Effector memory CD8-positive, alpha-beta T cell (primary cell): ENCODE data around the gene LRP8.

Experiments
- ATAC-seq: fragments of 150-1000 bp; cut with Tn5 transposase; replicated peaks from 2 replicates; pipeline ENCODE4 v1.10.0; 2021; ENCODE audit warnings: mild to moderate bottlenecking, moderate library complexity
- DNase-seq, 3 experiments: peaks; one replicate each; pipeline ENCODE4 v3.0.0; 2021
- H3K27ac Mint-ChIP-seq, 2 donors: one replicate each; pipeline ENCODE4 v1.8.0; 2022; ENCODE audit warnings: mild to moderate bottlenecking in 2 of 2, mixed read lengths in 2 of 2, moderate library complexity in 2 of 2
- H3K27me3 Mint-ChIP-seq, 2 donors: one replicate each; pipeline ENCODE4 v1.8.0; 2022; ENCODE audit warnings: mixed read lengths in 2 of 2
- H3K36me3 Mint-ChIP-seq: one replicate; pipeline ENCODE4 v1.8.0; 2022; ENCODE audit warnings: mild to moderate bottlenecking, moderate library complexity, mixed read lengths; ENCODE audit not compliant: insufficient read depth
- H3K4me1 Mint-ChIP-seq, 2 donors: one replicate each; pipeline ENCODE4 v1.8.0; 2022; ENCODE audit warnings: low read depth in 2 of 2, mixed read lengths in 2 of 2
- H3K4me3 Mint-ChIP-seq, 2 donors: one replicate each; pipeline ENCODE4 v1.8.0; 2022; ENCODE audit warnings: mild to moderate bottlenecking in 2 of 2, mixed read lengths in 2 of 2, moderate library complexity in 2 of 2
- H3K9me3 Mint-ChIP-seq, 2 donors: one replicate each; pipeline ENCODE4 v1.8.0; 2022; ENCODE audit warnings: mixed read lengths in 2 of 2

LRP8 gene

DNA sequence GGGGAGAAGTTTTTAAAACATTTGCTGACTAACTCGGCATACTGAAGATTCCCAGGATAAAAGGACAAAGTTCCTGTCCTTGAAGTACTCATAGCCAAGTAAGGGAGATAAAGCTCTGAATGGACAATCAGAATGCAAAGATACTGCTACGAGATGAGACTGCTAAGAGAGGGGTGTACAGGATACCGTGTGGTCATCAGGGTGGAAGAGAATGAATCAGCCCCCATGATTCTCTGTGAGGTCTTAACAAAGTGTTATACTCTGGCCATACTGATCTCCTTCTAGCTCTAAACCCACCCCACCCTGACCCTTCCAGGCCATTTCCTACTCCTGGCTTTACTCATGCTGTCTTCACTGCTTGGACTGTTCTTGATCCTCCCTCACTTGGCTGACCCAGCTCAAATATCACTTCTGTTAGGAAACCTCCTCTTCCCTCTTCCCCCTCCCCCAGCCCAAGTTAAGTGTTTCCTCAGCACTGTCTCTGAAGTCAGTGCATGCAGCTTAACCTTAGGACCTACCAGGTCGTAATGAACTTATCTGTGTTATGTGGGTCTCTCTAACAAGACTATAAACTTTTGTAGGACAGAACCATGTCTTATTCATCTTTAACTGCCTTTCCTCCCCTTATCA lies 73.7 kb downstream of the LRP8 start:
- DNase-seq (no peak), ATAC-seq (no peak)
- no peaks in the 10 kb centered on the region for H3K27me3 Mint-ChIP-seq
- no peaks in the 10 kb centered on the region for H3K36me3 Mint-ChIP-seq
- no peaks in the 10 kb centered on the region for H3K4me1 Mint-ChIP-seq
- no peak overlapping the region for H3K27ac Mint-ChIP-seq
- H3K9me3 Mint-ChIP-seq: no peaks in the 10 kb centered on the region
- H3K4me3 Mint-ChIP-seq: no peak overlapping the region

GRCh38 chr1:53250325-53250724 lies 77.5 kb downstream of the LRP8 start:
- H3K9me3 Mint-ChIP-seq: no peaks in the 10 kb centered on the region
- no peak overlapping the region for H3K27ac Mint-ChIP-seq
- no peak overlapping the region for H3K4me3 Mint-ChIP-seq
- no peak for DNase-seq
- no peaks in the 10 kb centered on the region for H3K27me3 Mint-ChIP-seq
- no peaks in the 10 kb centered on the region for H3K36me3 Mint-ChIP-seq
- no peaks in the 10 kb centered on the region for H3K4me1 Mint-ChIP-seq
- no peak for ATAC-seq

DNA sequence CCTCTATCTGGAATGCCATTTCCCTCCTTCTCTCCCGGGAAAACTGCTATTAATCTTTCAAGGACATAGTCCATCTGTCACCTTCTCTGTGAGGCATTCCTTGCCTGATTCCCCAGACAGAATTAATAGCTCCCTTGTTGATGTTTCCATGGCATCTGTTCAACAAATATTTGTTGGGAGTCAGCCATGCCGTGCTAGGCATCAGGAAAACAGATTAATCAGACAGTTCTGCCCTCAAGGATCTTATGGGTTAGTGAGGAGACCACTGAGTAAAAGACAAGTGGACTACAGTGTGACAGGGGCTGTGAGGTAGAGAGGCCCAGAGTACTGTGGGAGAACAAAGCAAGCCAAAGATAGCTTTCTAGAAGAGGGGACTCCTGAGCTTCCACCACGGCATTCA lies 78.2 kb downstream of the LRP8 start:
- Mint-ChIP-seq H3K9me3 (no peaks in the 10 kb centered on the region), H3K36me3 (no peaks in the 10 kb centered on the region), H3K4me1 (no peaks in the 10 kb centered on the region), H3K27me3 (no peaks in the 10 kb centered on the region), H3K4me3 (no peak overlapping the region), H3K27ac (no peak overlapping the region)
- ATAC-seq (no peak), DNase-seq (no peak)

DNA sequence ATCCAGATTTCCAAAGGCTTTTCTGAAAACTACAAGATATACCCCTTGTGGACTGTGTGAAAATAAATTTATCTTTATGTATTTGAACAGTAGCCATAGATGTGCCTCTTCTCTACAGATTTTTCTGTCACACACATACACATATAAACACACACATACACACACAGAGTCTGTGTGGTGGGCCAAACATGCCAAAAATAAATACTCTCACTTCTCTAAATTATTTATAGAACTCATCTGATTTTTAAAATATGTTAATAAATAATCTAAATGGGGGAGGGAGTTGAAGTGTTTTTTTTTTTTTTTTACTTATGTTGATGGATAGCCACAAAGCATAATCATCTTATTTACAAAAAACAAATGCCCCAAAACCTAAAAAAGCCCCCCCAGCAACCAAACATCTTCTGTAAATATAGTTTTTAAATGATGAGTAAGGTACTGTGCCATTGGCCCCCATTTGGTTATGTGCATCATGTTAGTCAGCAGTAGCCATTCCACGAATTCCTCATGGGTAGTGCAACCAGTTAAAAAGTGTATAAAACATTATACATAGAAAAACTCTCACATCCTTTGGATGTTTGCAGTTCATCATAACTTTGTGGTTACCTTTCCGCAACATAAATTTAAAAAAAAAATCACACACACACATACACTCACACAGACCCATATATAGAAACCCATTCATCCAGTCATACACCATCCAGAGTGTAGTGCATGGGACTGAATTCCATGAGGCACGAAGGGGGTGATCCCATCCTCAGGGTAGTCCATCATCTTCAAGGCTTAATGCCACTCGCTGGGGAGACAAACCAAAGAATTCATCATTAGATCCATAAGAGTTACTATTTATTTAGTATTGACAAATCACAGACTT lies 81.4 kb downstream of the LRP8 start:
- no peak overlapping the region for H3K4me3 Mint-ChIP-seq
- no peaks in the 10 kb centered on the region for H3K4me1 Mint-ChIP-seq
- ATAC-seq (no peak), DNase-seq (no peak)
- H3K36me3 Mint-ChIP-seq: no peaks in the 10 kb centered on the region
- no peak overlapping the region for H3K27ac Mint-ChIP-seq
- no peaks in the 10 kb centered on the region for H3K27me3 Mint-ChIP-seq
- no peaks in the 10 kb centered on the region for H3K9me3 Mint-ChIP-seq

DNA sequence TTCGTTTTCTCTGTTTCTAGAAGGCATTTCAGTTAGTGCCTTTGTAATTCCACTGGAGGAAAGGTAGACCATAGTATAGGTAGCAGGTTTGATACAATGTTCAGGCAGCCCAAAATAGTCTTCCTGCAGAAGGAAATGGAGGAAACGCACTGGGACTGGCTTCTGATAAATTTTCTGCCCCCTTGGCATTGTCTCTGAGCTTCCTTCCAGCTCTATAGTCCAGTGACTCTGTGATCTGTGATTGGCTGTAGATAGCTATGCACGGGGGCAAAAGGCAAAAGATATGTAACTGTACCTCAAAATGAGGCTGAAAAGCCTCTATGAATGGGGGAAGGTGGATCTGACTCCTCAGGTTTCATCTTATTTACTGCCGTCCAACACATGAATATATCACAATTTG lies 83.7 kb downstream of the LRP8 start:
- H3K27me3 Mint-ChIP-seq: no peaks in the 10 kb centered on the region
- H3K27ac Mint-ChIP-seq: no peak overlapping the region
- no peaks in the 10 kb centered on the region for H3K9me3 Mint-ChIP-seq
- no peak overlapping the region for H3K4me3 Mint-ChIP-seq
- DNase-seq (no peak), ATAC-seq (no peak)
- no peaks in the 10 kb centered on the region for H3K36me3 Mint-ChIP-seq
- peaks cover under 1% of the 10 kb centered on the region in 2 donors for H3K4me1 Mint-ChIP-seq

GRCh38 chr1:53242381-53242780 lies 85.5 kb downstream of the LRP8 start:
- no peak for DNase-seq
- Mint-ChIP-seq H3K27me3 (no peaks in the 10 kb centered on the region), H3K9me3 (no peaks in the 10 kb centered on the region), H3K36me3 (peaks cover 12% of the 10 kb centered on the region), H3K27ac (no peak overlapping the region), H3K4me1 (peaks cover 14 to 17% of the 10 kb centered on the region in 2 donors), H3K4me3 (no peak overlapping the region)
- ATAC-seq: no peak

DNA sequence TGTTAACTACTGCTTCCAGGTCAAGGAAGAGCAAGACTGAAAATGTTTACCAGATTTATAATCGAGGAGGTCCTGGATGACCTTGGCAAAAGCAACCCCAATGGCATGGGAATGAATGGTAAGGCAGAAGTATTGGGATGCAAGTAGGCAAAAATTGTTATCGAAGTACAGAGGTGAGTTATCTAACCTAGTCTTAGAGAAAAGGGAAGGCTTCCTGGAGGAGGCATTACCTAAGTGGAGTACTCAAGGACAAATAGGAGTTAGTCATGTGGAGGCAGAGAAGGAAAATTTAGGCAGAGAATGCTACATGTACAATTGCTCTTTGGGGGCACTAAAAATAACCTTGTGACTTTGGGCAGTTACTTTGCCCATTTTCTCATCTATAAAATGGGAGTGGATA lies 86.0 kb downstream of the LRP8 start:
- peaks cover 12% of the 10 kb centered on the region for H3K36me3 Mint-ChIP-seq
- H3K27ac Mint-ChIP-seq: no peak overlapping the region
- no peaks in the 10 kb centered on the region for H3K9me3 Mint-ChIP-seq
- H3K4me1 Mint-ChIP-seq: peaks cover 16 to 18% of the 10 kb centered on the region in 2 donors
- ATAC-seq (no peak), DNase-seq (no peak)
- no peaks in the 10 kb centered on the region for H3K27me3 Mint-ChIP-seq
- H3K4me3 Mint-ChIP-seq: no peak overlapping the region

- Mint-ChIP-seq H3K4me3 (peak within 1 kb of the TSS; percentile 99), H3K4me1 (peaks cover 24 to 28% of the 10 kb centered on the region in 2 donors), H3K27ac (peak within 1 kb of the TSS; percentile 99 to 100), H3K36me3 (peaks cover 32% of the 10 kb centered on the region), H3K27me3 (no peaks in the 10 kb centered on the region), H3K9me3 (no peaks in the 10 kb centered on the region)
- ATAC-seq (peak; percentile 99), DNase-seq (peak; percentile 95 to 98 (median 97))
These were observed 89.4 kb downstream of the LRP8 start, which contains the start of gene MAGOH for GRCh38 chr1:53238197-53239155. TSS of gene MAGOH (minus strand) at chr1:53238518. CDS start at chr1:53238448, 70 bp downstream.

DNA sequence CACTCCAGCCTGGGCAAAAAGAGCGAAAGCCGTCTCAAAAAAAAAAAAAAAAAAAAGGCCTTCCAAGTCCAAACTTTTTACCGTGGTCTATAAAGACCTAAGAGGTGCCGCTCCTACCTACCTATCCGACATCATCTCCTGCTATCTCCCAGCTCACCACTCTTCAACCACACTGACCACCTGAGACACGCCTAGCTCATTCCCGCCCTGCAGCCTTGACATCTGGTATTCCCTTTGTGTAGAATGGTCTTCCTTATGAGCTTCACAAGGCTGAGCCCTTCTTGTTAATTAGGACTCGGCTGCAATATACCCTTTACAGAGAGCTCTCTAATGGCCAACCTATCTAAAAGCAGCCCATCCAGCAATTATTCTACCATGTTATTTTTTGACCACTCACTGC lies 90.2 kb downstream of the LRP8 start:
- no peaks in the 10 kb centered on the region for H3K27me3 Mint-ChIP-seq
- peak overlapping the region; percentile 99 to 100 for H3K27ac Mint-ChIP-seq
- no peak for ATAC-seq
- peaks cover 38% of the 10 kb centered on the region for H3K36me3 Mint-ChIP-seq
- H3K4me1 Mint-ChIP-seq: peaks cover 24 to 28% of the 10 kb centered on the region in 2 donors
- peak overlapping the region; percentile 99 for H3K4me3 Mint-ChIP-seq
- DNase-seq: no peak
- no peaks in the 10 kb centered on the region for H3K9me3 Mint-ChIP-seq

- H3K9me3 Mint-ChIP-seq: no peaks in the 10 kb centered on the region
- H3K27me3 Mint-ChIP-seq: no peaks in the 10 kb centered on the region
These were observed 106.9 kb downstream of the LRP8 start for GRCh38 chr1:53220962-53221286.

GRCh38 chr1:53220171-53220961 lies 107.5 kb downstream of the LRP8 start, which contains the start of gene CZIB:
TSS of gene CZIB (minus strand) at chr1:53220634. CDS start at chr1:53220575, 59 bp downstream.
- Mint-ChIP-seq H3K27me3 (no peaks in the 10 kb centered on the region), H3K9me3 (no peaks in the 10 kb centered on the region), H3K4me3 (peak within 1 kb of the TSS; percentile 90 to 91), H3K27ac (peak within 1 kb of the TSS; percentile 96 to 98), H3K36me3 (peaks cover 21% of the 10 kb centered on the region), H3K4me1 (peaks cover 14 to 22% of the 10 kb centered on the region in 2 donors)
- peak; percentile 90 for ATAC-seq
- DNase-seq: peak; percentile 91 to 93 (median 92)

More at GRCh38 chr1:53220962-53221286, 106.9 kb downstream of the LRP8 start:
- no peak for ATAC-seq
- H3K36me3 Mint-ChIP-seq: peaks cover 21% of the 10 kb centered on the region
- H3K27ac Mint-ChIP-seq: peak overlapping the region; percentile 96 to 98
- DNase-seq: no peak
- H3K4me3 Mint-ChIP-seq: peak overlapping the region; percentile 90 to 91
- peaks cover 14 to 22% of the 10 kb centered on the region in 2 donors for H3K4me1 Mint-ChIP-seq

DNA sequence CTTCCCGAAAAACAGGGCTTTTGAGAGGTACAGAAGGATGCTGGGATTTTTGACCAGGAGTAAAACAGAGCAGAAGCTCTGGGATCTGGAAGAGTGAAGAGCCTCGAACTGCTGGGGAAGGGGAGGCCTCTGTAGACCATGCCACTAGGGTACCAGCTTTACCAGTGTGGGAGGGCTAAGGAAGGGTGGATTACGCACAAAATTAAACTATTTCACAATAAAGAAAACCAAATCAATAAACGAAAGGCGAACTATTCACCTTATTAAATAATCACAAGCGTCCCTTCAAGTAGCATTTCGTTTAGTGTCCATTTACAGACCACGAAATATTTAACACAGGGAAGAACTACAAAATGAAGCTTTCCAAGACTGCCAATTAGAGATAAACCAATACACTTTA lies 108.2 kb downstream of the LRP8 start:
- no peak for DNase-seq
- Mint-ChIP-seq H3K4me1 (peaks cover 14 to 22% of the 10 kb centered on the region in 2 donors), H3K27ac (peak overlapping the region; percentile 96 to 98), H3K36me3 (peaks cover 21% of the 10 kb centered on the region), H3K4me3 (peak overlapping the region; percentile 90 to 91), H3K27me3 (no peaks in the 10 kb centered on the region), H3K9me3 (no peaks in the 10 kb centered on the region)
- no peak for ATAC-seq
